ENCODE results near the gene TIMM22.
"Not testable (repeated sequence)": the region's sequence is repeated elsewhere in the genome, so short reads cannot be mapped to it uniquely, and the experiment has no call there.

TIMM22 gene

DNA sequence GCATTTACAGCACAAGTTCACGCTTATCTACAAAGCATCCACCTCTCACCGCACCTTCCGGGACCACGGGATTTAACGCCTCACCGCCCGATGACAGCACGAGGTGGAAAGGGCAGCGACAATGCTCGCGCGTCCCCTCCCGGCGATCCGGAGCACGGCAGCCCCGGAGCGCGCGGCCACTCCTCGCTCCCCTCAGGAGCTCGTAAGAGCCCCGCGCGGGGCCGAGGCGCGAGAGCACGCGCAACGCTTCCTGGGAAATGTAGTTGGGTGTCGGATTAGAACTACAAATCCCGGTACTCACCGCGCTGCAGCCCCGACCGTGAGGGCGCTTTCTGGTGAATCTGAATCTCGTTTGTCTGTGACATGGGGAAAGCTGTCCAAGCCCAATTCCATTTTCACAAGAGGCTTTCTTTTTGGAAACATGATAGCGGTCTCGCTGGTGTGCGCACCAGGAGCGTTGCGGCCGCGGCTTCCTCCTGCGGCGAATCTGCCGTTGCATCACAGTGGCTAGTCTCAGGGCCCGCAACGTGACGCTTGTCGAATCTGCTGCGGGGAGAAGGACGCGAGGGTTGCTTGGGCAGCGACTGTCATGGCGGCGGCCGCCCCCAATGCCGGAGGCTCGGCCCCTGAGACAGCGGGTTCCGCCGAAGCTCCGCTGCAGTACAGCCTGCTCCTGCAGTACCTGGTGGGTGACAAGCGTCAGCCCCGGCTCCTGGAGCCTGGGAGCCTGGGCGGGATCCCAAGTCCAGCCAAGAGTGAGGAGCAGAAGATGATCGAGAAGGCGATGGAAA, at the start of gene TIMM22:
Gene TIMM22, plus strand, starts transcription at position 576 of the 791 bp plus-strand sequence. Its CDS starts 14 bp downstream, at position 590.
- peak; percentile 97 for DNase-seq (ENCODE audit: low read depth)

DNA sequence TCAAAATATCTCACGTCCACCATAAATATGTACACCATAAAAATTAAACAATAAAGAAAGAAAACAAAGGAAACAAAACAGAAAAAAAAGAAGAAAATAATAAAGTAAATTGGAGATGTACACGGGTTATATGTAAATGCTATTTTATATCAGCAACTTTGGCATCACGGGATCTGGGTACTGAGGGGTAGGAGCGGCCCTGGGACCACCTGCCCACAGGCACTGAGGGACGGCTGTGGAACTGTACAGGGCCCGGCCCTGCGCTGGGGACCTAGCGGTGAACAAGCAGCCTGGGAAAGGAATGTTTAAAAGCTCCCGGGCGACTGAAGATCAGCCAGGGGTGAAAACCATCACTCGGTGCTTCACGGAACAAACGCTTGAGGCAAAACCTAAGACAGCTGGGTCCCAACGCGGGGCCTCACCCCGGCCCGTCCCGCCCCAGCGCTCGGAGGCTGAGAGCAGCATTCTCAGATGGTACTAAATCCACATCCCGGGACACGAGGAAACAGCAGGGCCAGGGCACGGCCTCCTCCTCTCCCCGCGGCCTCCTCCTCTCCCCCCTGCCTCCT, 48.6 kb upstream of the TIMM22 start:
- DNase-seq (ENCODE audit: low read depth) = peak; percentile 70

DNA sequence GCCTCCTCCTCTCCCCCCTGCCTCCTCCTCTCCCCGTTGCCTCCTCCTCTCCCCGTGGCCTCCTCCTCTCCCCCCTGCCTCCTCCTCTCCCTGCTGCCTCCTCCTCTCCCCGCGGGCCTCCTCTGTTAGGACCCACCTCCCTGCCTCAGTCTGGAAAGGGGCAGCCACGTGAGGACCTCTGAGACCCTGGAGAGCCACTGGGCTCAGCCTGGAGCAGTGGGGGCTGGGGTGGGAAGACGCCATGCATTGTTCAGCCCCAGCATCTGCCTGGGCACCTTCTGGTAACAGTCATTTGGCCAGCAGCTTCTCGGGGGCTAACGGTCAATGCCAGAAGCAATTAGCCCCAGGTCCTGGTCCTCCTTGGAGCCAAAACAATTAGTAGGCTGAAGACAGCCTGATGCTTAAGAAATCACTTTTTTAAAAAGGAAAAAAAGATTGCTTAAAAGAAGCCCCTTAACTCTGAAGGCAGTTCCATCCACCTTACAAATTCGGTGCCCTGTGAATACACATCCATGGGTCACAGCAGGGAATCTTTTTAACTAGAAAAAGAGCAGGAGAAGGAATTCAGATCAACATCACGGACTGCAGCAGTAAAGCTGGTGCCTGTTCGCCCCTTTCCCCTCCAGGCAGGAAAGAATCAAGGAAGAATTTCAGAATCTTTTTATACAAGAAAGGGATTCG, 47.2 kb upstream of the TIMM22 start:
- peak; percentile 77 for DNase-seq (ENCODE audit: low read depth)

DNA sequence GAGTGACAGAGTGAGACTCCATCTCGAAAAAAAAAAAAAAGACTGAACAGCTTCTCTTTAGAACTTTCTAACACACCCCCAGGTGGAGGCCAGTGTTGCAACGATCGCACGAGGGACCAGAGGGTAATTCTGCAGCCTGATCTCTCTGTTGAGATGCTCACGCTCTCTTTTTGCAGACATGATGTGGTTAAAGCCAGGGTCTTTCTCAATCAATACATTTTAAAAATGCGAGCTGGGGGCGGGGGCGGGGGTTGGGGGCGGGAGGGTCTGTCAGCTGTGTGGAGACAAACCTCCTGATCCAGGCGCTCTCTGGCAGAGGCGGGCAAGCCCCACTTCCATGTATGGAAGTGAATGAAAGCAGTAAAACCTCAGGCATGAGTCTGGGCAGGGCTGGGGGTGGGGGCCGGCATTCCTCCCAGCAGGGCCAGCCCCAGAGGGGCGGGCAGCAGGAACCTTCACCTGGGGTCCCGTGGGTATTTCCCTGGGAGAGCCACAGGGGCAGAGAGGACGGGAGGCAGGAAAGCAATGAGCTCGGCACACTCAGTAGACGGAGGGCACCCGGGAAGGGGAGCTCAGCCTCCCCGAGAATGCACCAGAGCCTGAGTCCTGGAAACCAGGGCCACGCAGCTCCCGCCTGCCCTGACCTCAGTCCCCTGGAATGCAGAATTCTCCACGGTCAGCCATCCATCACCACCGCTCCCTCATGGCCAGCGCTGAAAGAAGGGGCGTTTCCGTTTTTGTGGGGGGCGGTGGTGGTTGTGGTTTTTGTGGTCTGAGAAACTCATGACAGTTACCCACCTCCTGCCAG, 45.4 kb upstream of the TIMM22 start:
- DNase-seq (ENCODE audit: low read depth) = peak; percentile 95

DNA sequence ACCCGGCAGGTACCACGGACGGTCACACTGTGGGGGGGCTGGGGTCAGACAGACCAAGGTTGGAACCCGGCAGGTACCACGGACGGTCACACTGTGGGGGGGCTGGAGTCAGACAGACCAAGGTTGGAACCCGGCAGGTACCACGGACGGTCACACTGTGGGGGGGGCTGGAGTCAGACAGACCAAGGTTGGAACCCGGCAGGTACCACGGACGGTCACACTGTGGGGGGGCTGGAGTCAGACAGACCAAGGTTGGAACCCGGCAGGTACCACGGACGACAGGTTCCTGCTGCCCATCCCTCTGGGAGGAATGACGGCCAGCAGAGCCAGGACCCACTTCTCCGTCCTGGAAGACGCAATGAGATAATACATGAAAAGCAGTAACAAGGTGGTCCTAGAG, 44.3 kb upstream of the TIMM22 start:
- not testable (repeated sequence) for DNase-seq (ENCODE audit: low read depth)

DNA sequence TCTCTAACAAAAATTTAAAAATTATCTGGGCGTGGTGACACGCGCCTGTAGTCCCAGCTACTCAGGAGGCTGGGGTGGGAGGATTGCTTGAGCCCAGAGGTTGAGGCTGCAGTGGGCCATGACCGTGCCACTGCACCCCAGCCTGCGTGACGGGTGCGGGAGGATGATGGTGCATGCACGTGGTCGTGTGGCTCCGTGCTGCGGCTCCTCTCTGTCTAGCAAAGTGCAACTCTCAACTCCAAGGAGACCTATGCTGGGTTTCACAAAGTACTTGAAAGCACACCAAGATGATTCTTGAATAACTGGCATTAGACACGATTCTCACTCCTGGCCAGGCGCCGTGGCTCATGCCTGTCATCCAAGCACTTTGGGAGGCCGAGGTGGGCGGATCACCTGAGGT, 43.2 kb upstream of the TIMM22 start:
- DNase-seq (ENCODE audit: low read depth) = no peak

DNA sequence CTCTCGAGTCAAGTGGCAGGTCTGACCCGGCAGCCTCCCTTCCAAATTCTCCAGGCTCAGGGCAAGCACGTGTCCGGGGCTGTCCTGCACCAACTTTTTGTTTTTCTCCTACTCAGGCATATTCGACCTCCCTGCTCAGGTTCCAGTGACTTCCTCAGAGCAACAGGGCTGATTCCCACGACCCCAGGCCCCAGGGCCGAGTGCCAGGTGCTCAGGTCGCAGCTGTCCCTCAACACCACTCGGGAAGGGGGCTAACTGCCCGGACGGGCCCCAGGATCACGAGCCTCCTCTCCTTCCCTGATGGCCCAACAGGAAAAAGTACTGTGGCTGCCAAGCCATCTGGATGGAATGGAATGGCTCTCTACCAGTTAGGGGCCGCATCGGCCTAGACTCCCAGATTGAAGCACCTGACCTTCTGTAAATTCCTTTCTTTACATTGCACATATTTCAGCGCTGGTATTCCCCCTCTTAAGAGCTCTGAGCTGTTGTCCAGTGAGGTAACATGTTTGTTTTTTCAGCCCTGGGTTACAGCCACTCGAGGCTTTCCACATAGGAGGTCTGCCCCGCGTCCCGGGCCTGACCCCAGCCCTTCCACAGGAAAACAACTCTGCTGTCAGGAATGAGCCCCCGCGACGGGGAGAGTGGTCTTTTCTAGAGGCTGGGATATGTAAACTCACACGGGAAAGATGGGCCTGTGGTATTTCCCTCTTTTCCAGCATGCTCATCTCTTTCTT, 42.3 kb upstream of the TIMM22 start:
- DNase-seq (ENCODE audit: low read depth) = peak; percentile 68

DNA sequence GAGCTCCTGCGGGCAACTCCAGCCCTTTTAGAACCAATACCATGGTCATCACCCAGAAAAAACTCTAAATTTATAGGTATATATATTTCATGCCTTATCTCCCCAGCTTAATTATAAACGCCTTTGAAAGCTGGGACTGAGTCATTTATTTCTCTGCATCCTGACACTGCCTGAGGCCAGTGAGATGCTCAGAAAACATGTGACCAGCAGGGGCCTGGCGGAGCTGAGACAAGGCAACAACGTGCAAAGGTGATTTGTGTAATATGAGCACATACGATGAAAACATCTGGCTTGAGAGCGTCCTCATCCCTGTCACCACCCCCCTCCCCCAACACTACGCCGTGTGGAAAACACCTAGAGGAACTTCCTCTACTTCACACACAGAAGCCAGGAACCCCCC, 40.0 kb upstream of the TIMM22 start:
- peak; percentile 85 for DNase-seq (ENCODE audit: low read depth)

DNA sequence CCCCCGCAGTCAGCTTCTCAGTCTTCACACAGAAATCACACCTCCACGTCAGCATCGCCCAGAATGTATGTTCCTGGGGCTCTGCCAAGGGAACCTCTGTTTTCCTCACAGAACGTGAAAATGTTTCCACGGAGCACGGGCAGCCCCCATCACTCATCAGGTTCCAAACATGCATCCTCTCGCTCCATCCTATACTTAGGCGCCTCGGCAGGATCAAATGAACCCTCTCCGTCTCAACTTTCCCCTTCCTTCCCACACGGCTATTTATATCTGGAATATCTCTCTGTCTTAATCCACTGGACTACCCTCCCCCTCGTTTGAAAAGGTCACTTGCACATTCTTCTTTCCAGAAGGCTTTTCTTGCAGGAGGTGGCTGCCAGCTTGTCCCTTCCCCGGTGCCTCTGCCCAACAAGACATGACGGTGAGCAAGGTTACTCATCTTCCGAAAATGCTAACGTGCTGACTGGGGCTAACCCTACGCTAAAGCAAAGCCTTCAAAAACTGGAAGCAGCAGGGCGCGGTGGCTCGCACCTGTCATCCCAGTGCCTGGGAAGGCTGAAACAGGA, 39.0 kb upstream of the TIMM22 start:
- peak; percentile 21 for DNase-seq (ENCODE audit: low read depth)

DNA sequence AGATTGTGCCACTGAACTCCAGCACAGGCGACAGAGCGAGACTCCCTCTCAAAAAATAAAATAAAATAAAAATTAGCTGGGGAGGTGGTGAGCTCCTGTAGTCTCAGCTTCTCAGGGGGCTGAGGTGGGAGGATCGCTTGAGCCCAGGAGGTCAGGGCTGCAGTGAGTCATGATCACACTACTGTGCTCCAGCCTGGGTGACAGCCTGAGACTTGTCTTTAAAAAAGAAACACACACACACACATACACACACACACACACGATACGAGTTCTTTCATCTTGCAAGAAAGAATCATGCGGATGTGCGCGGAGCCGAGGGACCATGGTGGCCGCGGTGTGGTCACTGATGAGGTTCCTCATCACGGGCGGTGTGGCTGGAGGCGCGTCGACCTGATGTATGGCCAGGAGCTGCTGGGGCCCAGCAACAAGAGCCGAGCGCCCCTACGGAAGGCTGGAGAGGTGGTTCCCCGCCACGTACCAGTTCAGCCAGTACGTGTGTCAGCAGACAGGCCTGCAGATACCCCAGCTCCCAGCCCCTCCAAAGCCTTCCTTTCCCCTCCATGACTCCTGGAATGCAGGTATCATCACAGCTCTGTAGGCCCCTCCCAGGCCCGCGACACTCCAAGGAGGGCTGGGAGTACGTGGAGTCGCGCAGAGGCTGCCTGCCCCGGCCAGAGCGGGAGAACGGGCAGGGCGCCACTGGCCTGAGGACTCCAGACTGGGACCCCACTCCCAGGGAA, 38.0 kb upstream of the TIMM22 start:
- DNase-seq (ENCODE audit: low read depth) = peak; percentile 22

DNA sequence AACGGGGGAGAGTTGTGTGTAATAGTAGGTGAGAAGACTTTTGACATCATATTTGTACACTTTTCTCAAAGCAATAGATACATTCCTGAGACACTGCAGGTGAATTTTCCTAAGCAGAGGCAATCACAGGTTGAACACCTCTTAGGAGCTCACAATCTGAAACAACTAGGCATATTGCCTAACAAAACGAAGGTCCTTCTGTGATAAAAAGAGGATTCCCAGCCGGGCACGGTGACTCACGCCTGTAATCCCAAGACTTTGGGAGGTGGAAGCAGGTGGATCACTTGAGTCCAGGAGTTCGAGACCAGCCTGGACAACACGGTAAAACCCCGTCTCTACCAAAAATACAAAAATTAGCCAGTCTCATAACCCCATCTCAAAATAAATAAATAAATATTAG, 34.8 kb upstream of the TIMM22 start:
- DNase-seq (ENCODE audit: low read depth) = no peak

DNA sequence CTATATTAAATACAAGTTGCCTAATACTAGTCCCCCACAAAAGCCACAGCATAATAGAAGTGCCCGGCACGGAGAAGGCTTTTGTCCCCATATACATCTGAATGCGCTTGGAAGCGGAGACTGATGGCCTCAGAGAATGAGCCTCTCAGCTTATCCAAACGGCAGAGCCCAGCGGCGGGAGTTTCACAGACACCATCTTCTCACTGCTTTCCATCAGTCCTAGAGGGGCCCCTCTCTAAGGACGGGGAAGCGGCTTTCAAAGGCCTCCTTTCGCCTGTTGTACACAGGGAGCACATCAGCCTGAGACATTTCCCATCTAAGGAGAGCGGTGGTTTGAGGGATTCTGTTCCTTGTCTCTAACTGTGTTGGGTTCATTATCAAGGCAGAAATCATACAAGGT, 34.3 kb upstream of the TIMM22 start:
- no peak for DNase-seq (ENCODE audit: low read depth)

DNA sequence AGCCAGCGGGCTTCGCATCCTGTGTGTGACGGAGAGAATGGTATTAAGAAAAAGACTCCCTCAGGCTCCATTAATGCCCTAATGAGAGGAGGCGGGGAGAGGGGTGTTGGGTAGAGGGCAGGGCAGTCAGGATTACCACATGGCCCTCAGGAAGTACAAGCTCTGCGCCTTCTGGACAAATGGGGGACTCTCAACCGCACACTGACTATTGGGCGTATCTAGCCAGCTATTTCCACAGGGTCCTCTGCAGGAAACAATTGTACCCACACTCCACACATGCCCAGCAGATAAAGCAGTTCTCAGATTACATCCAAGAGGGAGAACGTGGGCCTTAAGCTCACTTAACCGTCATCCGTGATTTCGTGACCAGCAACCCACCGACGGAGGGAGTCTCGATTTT, 32.1 kb upstream of the TIMM22 start:
- DNase-seq (ENCODE audit: low read depth) = peak; percentile 31

DNA sequence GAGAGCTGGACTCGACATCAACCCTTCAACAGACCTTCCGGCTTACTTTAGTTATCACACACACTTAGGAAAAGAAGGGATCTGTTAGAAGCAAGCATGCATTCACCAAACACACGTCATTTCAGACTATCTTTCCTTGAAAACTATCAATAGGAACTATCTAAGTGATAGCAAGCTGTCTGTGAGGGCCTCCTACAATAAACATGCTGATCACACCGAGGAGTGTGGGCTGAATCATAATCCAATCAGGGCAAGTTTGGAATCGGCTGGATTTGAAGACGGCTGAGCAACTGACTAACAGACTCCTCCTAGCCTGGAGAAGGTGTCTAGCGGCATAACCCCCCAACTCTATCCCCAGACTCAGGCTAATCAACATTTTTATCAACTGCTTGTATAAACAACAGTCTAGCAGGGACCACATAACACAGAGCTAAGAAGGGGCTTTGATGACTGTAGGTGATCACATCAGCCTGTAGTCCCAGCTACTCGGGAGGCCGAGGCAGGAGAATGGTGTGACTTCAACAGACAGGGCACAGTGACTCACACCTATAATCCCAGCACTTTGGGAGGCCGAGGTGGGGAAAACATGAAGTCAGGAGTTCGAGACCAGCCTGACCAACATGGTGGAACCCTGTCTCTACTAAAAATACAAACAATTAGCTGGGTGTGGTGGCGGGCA, 31.5 kb upstream of the TIMM22 start:
- peak; percentile 50 for DNase-seq (ENCODE audit: low read depth)

DNA sequence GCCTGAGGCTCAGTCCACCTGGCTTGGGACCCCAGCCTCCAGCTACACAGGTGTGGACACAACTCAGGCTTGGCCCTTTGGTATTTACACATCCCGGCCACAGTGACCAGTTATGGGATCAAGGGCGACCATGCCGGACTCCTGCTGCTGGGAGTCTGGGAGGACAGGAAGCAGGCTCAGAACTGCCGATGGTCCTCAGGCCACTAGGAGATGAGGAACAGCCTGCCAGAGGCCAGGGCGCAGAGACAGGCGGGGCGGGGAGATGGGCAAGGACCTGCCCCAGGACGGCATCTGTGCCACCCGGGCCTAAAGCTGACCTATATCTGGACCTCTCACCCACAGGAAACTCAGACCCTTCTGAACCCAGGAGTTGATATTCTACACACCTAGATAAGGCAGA, 29.8 kb upstream of the TIMM22 start:
- DNase-seq (ENCODE audit: low read depth) = no peak

DNA sequence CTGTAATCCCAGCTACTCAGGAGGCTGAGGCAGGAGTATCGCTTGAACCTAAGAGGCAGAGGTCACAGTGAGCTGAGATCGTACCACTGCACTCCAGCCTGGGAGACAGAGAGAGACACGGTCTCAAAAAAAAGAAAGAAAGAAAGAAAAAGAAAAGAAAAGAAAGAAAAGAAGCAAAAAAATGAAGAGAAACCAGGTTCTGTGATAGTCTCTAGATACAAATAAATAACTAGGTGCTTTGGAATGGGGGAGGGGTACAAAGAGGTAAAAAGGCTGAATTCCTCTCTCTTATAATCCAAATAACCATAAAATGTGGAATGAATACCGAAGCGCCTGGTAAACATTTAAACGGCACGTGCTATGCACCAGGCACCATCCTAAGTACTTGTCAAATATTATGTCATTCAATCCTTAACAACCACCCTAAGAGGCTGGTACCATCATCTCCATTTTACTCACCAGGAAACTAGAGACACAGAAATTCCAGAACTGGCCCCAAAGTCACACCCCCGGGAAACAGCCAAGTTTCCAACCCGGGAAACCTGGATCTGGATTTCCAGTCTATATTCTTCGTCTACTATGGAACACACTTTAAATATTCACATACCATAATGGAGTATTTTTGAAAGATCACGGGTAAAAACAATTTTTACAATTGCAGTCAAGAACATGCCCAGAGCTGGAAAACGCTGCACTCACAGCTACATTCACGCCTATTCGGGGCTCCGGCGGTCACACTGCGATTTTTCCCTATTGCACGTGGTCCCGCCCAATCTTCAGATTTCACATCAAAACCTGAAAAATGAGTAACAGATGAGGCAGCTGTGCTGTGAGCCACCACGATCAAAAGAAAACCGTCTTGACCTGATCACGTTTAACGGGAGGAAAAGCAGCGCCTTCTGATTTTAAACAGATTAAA, 27.9 kb upstream of the TIMM22 start:
- DNase-seq (ENCODE audit: low read depth) = peak; percentile 62

DNA sequence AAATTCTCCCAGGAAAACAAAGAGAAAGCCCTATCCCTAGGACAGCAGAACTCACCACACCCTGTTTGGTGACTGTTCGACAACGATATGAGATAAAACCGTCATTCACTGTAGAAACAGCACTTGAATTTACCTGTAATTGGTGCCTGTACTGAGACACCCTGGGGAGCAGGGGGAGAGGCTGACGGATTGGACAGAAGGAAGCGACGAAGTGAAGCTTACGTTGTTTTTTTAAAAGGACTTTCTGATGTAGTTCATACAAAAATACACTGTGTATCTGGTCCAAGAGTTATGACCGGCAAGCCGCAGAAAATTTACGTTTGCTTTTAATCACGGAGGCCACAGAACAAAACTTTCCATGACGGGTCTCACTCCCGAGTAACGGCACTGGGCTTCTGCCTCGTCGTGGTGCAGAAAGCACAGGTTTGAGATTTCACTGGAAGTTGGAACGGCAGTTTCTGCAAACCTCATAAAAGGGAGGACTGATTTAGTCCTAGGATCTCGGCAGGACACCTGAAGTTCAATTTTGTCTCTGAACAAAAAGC, 27.0 kb upstream of the TIMM22 start:
- DNase-seq (ENCODE audit: low read depth) = peak; percentile 68

DNA sequence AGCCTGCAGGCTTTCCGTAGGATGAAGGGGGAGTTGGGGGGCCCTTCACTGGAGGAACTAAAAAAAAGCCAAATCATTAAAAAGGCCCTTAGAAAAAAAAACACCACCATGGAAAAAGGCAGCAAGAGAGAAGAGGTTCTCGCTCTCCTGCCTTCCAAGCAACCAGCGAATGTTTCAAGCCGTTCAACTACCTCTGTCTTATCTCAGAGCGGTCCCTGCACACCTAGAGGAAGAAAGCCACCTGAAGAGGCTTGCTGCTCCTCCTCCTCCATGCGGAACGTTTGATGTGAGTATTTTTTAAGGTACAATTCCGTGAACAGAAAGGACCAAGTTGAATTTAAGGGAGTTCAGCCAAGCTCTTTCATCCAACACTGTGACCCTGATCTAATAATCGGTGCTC, 26.6 kb upstream of the TIMM22 start:
- DNase-seq (ENCODE audit: low read depth) = no peak

DNA sequence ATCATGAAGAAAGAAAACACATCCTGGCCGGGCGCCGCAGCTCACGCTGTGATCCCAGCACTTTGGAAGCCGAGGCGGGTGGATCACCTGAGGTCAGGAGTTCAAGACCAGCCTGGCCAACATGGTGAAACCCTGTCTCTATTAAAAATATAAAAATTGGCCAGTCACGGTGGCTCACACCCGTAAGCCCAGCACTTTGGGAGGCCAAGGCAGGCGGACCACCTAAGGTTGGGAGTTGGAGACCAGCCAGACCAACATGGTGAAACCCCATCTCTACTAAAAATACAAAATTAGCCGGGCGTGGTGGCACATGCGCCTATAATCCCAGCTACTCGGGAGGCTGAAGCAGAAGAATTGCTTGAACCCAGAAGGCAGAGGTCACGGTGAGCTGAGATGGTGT, 25.1 kb upstream of the TIMM22 start:
- not testable (repeated sequence) for DNase-seq (ENCODE audit: low read depth)
